Endothelial cell of umbilical vein (primary cell): Measurements from ENCODE around the gene AP2B1. TPM values are rescaled to one million over a fixed set of nuclear protein-coding genes. Genes with fewer than 3 reads are reported as not detected.
"Not testable (repeated sequence)": the region's sequence is repeated elsewhere in the genome, so short reads cannot be mapped to it uniquely, and the experiment has no call there.

Experiments used
- BruUV-seq: library from RNA; stranded (reverse); fragments of 400-500 nt; replicated peaks from 2 replicates; lab custom pipeline; 2021; lab: Mats Ljungman, UMichigan
- CTCF ChIA-PET: fragments of 300-600, 350-600 bp; sonication (Branson Sonifier 250); formaldehyde crosslinking; loops from one replicate; lab custom pipeline; 2021; ENCODE audit warnings: antibody characterized with exemption, inconsistent platforms; lab: Charles Lee
- POLR2A ChIA-PET: fragments of 300-600, 350-600 bp; sonication (Branson Sonifier 250); formaldehyde crosslinking; loops from one replicate; lab custom pipeline; 2021; ENCODE audit warnings: antibody characterized with exemption, inconsistent platforms; lab: Charles Lee
- DNase-seq: peaks from one replicate; pipeline ENCODE4 v3.0.0-alpha.2; 2011; ENCODE audit warnings: low read depth, low spot score
- FAIRE-seq: peaks from 2 replicates; lab custom pipeline; 2011; peaks lifted over from hg19 to GRCh38; lab: Jason Lieb, UNC
- H2AFZ ChIP-seq: 2 replicates; pipeline ENCODE4 v1.6.0; 2012; ENCODE audit warnings: low read depth, low read length, control low read depth, inconsistent platforms
- H3K27ac ChIP-seq: 2 replicates; pipeline ENCODE4 v1.5.1; 2011; ENCODE audit warnings: low read depth, mild to moderate bottlenecking, control low read depth, low read length, moderate library complexity; ENCODE audit not compliant: insufficient read depth
- H3K27me3 ChIP-seq, 2 experiments: 2 replicates each; pipeline versions ENCODE4 v1.6.0 to v1.6.1; 2011; ENCODE audit warnings: low read length in 2 of 2, mixed read lengths in 1 of 2; ENCODE audit not compliant: control insufficient read depth in 2 of 2, insufficient read depth in 2 of 2
- H3K36me3 ChIP-seq, 2 experiments: 2 replicates in 1 of 2; 3 replicates in 1 of 2; pipeline ENCODE4 v1.5.1; 2011; ENCODE audit warnings: low read length in 2 of 2, mild to moderate bottlenecking in 1 of 2, moderate library complexity in 1 of 2; ENCODE audit not compliant: control insufficient read depth in 2 of 2, insufficient read depth in 2 of 2; ENCODE audit errors: extremely low read depth in 1 of 2
- H3K4me1 ChIP-seq: 3 replicates; pipeline ENCODE4 v1.5.1; 2011; ENCODE audit warnings: mild to moderate bottlenecking, low read length; ENCODE audit not compliant: control insufficient read depth, insufficient read depth; ENCODE audit errors: extremely low read depth
- H3K4me2 ChIP-seq: 2 replicates; pipeline ENCODE4 v1.6.1; 2011; ENCODE audit warnings: low read length, control low read depth, mixed read lengths; ENCODE audit not compliant: insufficient read depth
- H3K4me3 ChIP-seq, 3 experiments: fragments of 200-600 bp in 1 of 3; sonication (generic), shearing (Covaris generic) in 1 of 3; replicated peaks in 1 of 3; 2 replicates each; pipeline ENCODE4 v1.5.1; 2011 to 2016; ENCODE audit warnings: control low read depth in 3 of 3, low read length in 3 of 3, mild to moderate bottlenecking in 2 of 3, inconsistent platforms in 1 of 3, low read depth in 1 of 3, moderate library complexity in 1 of 3; ENCODE audit not compliant: insufficient read depth in 1 of 3
- H3K79me2 ChIP-seq: 2 replicates; pipeline ENCODE4 v1.6.0; 2012; ENCODE audit warnings: low read length, inconsistent platforms; ENCODE audit not compliant: control insufficient read depth, insufficient read depth
- H3K9ac ChIP-seq: replicated peaks from 2 replicates; pipeline ENCODE3; 2011; ENCODE audit warnings: low read length, control low read depth; ENCODE audit not compliant: insufficient read depth; ENCODE audit errors: extremely low read depth
- H3K9me1 ChIP-seq: replicated peaks from 3 replicates; pipeline ENCODE4 v1.6.0; 2011; ENCODE audit warnings: mild to moderate bottlenecking, low read length; ENCODE audit not compliant: control insufficient read depth, insufficient read depth; ENCODE audit errors: extremely low read depth
- H3K9me3 ChIP-seq: replicated peaks from 2 replicates; pipeline ENCODE4 v1.5.1; 2012; ENCODE audit warnings: low read length, inconsistent platforms; ENCODE audit not compliant: control insufficient read depth, insufficient read depth
- H4K20me1 ChIP-seq: replicated peaks from 2 replicates; pipeline ENCODE3; 2011; ENCODE audit warnings: mild to moderate bottlenecking, low read length; ENCODE audit not compliant: control insufficient read depth, insufficient read depth; ENCODE audit errors: extremely low read depth
- EZH2 ChIP-seq: IDR thresholded peaks from 2 replicates; pipeline ENCODE4 v1.6.1; 2012; ENCODE audit warnings: borderline replicate concordance, low read depth, mild to moderate bottlenecking, moderate library complexity, low read length, inconsistent platforms; ENCODE audit not compliant: severe bottlenecking
- MAX ChIP-seq: IDR thresholded peaks from 2 replicates; pipeline ENCODE4 v1.6.1; 2011; ENCODE audit not compliant: insufficient read depth, insufficient read length
- dilution Hi-C: fragments of 300-500 bp; cut with MboI; formaldehyde crosslinking; loops from one replicate; pipeline ENCODE4 v1.15.0; 2019; ENCODE audit warnings: low sequenced_read_pairs; ENCODE audit not compliant: extremely low pct_ligation_motif_present
- intact Hi-C: fragments of 100-400 bp; cut with micrococcal nuclease; formaldehyde crosslinking; loops from one replicate; pipeline ENCODE4 v1.10.0; 2022
- polyA plus RNA-seq, 4 experiments: library from polyadenylated mRNA; depleted of rRNA in 3 of 4; stranded (reverse) in 3 of 4; unstranded in 1 of 4; fragments of >200 nt; gene quantifications; 2 replicates each; pipeline versions ENCODE4 v1.2.1 to v1.2.3, GENCODE V29; 2011 to 2012; ENCODE audit warnings: missing spikeins in 1 of 4
- total RNA-seq: library from RNA; stranded (reverse); gene quantifications from 2 replicates; pipeline ENCODE4 v1.2.3, GENCODE V29; 2021

The AP2B1 gene
- total and polyA plus RNA-seq, 2 donors (not counting 3 experiments of a cell fraction or from before 2014, with no cell fraction given), result 106 to 198 TPM

DNA sequence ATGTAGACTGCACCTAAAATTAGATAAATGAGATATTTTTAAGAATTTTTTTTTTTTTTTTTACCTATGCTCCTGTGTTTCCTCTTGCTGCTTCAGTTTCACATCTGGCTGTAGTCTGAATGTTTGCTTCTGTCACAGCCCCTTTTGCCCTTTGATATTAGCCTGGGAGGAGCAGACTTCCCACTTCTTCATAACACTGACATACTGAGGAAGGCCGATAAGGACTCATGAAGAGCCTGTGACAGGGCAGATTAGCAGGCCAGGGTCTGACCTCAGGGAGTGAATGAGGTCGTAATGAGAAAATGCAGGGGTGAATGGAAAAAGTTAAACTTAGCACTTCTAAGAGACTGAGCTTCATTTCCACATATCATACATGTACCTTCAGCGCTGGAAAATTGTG is 26.4 kb upstream of the AP2B1 start, which contains the start of gene SLFN14:
TSS of gene SLFN14 (minus strand) at position 117 of the 400 bp plus-strand sequence. CDS start 2,757 bp downstream, outside the sequence.
- DNase-seq (peak; percentile 56), FAIRE-seq (no peak)
- POLR2A ChIA-PET, result no interaction called here
- Histone ChIP-seq H3K36me3 (no peaks in the 10 kb centered on the region), H3K9me1 (no peaks in the 10 kb centered on the region), H3K79me2 (no peaks in the 10 kb centered on the region), H3K9me3 (no peaks in the 10 kb centered on the region), H3K27ac (no peak within 1 kb of the TSS), H2AFZ (no peak within 1 kb of the TSS), H4K20me1 (no peaks in the 10 kb centered on the region), H3K27me3 (peaks cover 15 to 37% of the 10 kb centered on the region in 2 experiments), H3K9ac (no peak within 1 kb of the TSS), H3K4me1 (no peaks in the 10 kb centered on the region), H3K4me3 (no peak within 1 kb of the TSS), H3K4me2 (no peak within 1 kb of the TSS)
- no TSS peak for BruUV-seq
- dilution Hi-C loops (no loop called here), intact Hi-C loops (no loop called here)
- CTCF ChIA-PET, result interaction anchor here (1.6 kb wide), 1 partner anchor 21 kb away, joined by 3 read pairs; no protein-coding TSS in a partner anchor
- TF ChIP-seq EZH2 (no peak), MAX (no peak)

GRCh38 chr17:35563181-35563580 is 23.9 kb upstream of the AP2B1 start:
- H4K20me1 ChIP-seq, BruUV-seq, POLR2A ChIA-PET, H3K4me2 ChIP-seq, dilution Hi-C loops, H3K79me2 ChIP-seq, FAIRE-seq, H3K9me3 ChIP-seq, H3K4me3 ChIP-seq, H2AFZ ChIP-seq, H3K27ac ChIP-seq, H3K36me3 ChIP-seq, intact Hi-C loops, H3K9ac ChIP-seq, H3K9me1 ChIP-seq, DNase-seq, H3K4me1 ChIP-seq: not testable (repeated sequence)
- CTCF ChIA-PET, result interaction anchor here (0.7 to 0.8 kb wide), 3 partner anchors 24 to 1445 kb away, joined by 3 read pairs; no protein-coding TSS in a partner anchor
- peaks cover 9 to 25% of the 10 kb centered on the region in 2 experiments for H3K27me3 ChIP-seq
